IPS DF 19.7 (cell line): Measurements from ENCODE around the gene CADPS2.
"Not testable (repeated sequence)": the region's sequence is repeated elsewhere in the genome, so short reads cannot be mapped to it uniquely, and the experiment has no call there.

ENCODE experiments used
- DNase-seq: peaks from one replicate; pipeline ENCODE4 v3.0.0-alpha.2; 2013; ENCODE audit warnings: low read depth, low spot score

The CADPS2 gene

GRCh38 chr7:122709930-122710646, 176.2 kb downstream of the CADPS2 start:
- no peak for DNase-seq

- DNase-seq, result no peak
Measured at GRCh38 chr7:122706836-122707235, 179.4 kb downstream of the CADPS2 start.

GRCh38 chr7:122702872-122703510, 183.3 kb downstream of the CADPS2 start, which contains the start of gene RNF148:
TSS of gene RNF148 (minus strand) at chr7:122702922. CDS start at chr7:122702750, 172 bp downstream.
- DNase-seq, result no peak

GRCh38 chr7:122699017-122699416, 187.2 kb downstream of the CADPS2 start, which contains the start of gene RNF133:
TSS of gene RNF133 (minus strand) at chr7:122699117. CDS start at chr7:122698918, 199 bp downstream.
- DNase-seq, result no peak

- DNase-seq, result no peak
Measured at GRCh38 chr7:122695816-122696215, 190.4 kb downstream of the CADPS2 start.

- DNase-seq, result no peak
Measured at GRCh38 chr7:122694697-122695096, 191.6 kb downstream of the CADPS2 start.

- DNase-seq, result no peak
Measured at GRCh38 chr7:122692769-122693309, 193.4 kb downstream of the CADPS2 start.

GRCh38 chr7:122691569-122692235, 194.6 kb downstream of the CADPS2 start:
- DNase-seq, result no peak

GRCh38 chr7:122689346-122690109, 196.7 kb downstream of the CADPS2 start:
- no peak for DNase-seq

GRCh38 chr7:122688400-122688998, 197.8 kb downstream of the CADPS2 start:
- no peak for DNase-seq

GRCh38 chr7:122686360-122686878, 199.8 kb downstream of the CADPS2 start:
- no peak for DNase-seq

- no peak for DNase-seq
Measured at GRCh38 chr7:122684504-122684903, 201.8 kb downstream of the CADPS2 start.

GRCh38 chr7:122682815-122683550, 203.3 kb downstream of the CADPS2 start:
- no peak for DNase-seq

GRCh38 chr7:122681186-122681585, 205.1 kb downstream of the CADPS2 start:
- DNase-seq, result not testable (repeated sequence)

- no peak for DNase-seq
Measured at GRCh38 chr7:122679813-122680212, 206.4 kb downstream of the CADPS2 start.

- DNase-seq, result peak; percentile 99
Measured at GRCh38 chr7:122679269-122679709, 207.0 kb downstream of the CADPS2 start.

GRCh38 chr7:122677149-122677548, 209.1 kb downstream of the CADPS2 start:
- no peak for DNase-seq

- DNase-seq, result no peak
Measured at GRCh38 chr7:122676466-122676865, 209.8 kb downstream of the CADPS2 start.

- no peak for DNase-seq
Measured at GRCh38 chr7:122675621-122676020, 210.6 kb downstream of the CADPS2 start.

GRCh38 chr7:122675011-122675410, 211.2 kb downstream of the CADPS2 start:
- DNase-seq, result no peak
